Right forelimb (tissue), 1 donor: ENCODE measurements around the gene DGKD.
"Not testable (repeated sequence)": the region's sequence is repeated elsewhere in the genome, so short reads cannot be mapped to it uniquely, and the experiment has no call there.

Experiments
- DNase-seq: peaks from one replicate; pipeline ENCODE4 v3.0.0-alpha.2; 2018

Gene DGKD

GRCh38 chr2:233353769-233354499 lies at the start of gene DGKD:
TSS of gene DGKD (plus strand) at chr2:233354494. CDS start at chr2:233354519, 25 bp downstream.
- peak; percentile 87 for DNase-seq

GRCh38 chr2:233307565-233307964 lies 46.7 kb upstream of the DGKD start, which contains the start of gene SAG:
TSS of gene SAG (plus strand) at chr2:233307816. CDS start at chr2:233309190, 1,374 bp downstream.
- no peak for DNase-seq

- no peak for DNase-seq
These were observed 42.9 kb upstream of the DGKD start for GRCh38 chr2:233311241-233311926.

GRCh38 chr2:233312874-233313273 lies 41.4 kb upstream of the DGKD start:
- DNase-seq: no peak

GRCh38 chr2:233314180-233314925 lies 39.9 kb upstream of the DGKD start:
- DNase-seq: no peak

GRCh38 chr2:233317196-233317943 lies 36.9 kb upstream of the DGKD start:
- DNase-seq: no peak

- DNase-seq: no peak
These were observed 35.0 kb upstream of the DGKD start for GRCh38 chr2:233319256-233319655.

GRCh38 chr2:233320470-233320869 lies 33.8 kb upstream of the DGKD start:
- no peak for DNase-seq

GRCh38 chr2:233321166-233321565 lies 33.1 kb upstream of the DGKD start:
- no peak for DNase-seq

GRCh38 chr2:233323851-233324250 lies 30.4 kb upstream of the DGKD start:
- no peak for DNase-seq

GRCh38 chr2:233325256-233325655 lies 29.0 kb upstream of the DGKD start:
- DNase-seq: no peak

GRCh38 chr2:233325814-233326213 lies 28.5 kb upstream of the DGKD start:
- no peak for DNase-seq

GRCh38 chr2:233326500-233326899 lies 27.8 kb upstream of the DGKD start:
- DNase-seq: no peak

- DNase-seq: no peak
These were observed 25.4 kb upstream of the DGKD start for GRCh38 chr2:233328922-233329321.

GRCh38 chr2:233329489-233330135 lies 24.7 kb upstream of the DGKD start:
- no peak for DNase-seq

GRCh38 chr2:233331536-233331935 lies 22.8 kb upstream of the DGKD start:
- DNase-seq: no peak

GRCh38 chr2:233332125-233332524 lies 22.2 kb upstream of the DGKD start:
- no peak for DNase-seq

- no peak for DNase-seq
These were observed 19.4 kb upstream of the DGKD start for GRCh38 chr2:233334915-233335314.

GRCh38 chr2:233336091-233336490 lies 18.2 kb upstream of the DGKD start:
- DNase-seq: not testable (repeated sequence)

- DNase-seq: no peak
These were observed 17.8 kb upstream of the DGKD start for GRCh38 chr2:233336541-233336940.

GRCh38 chr2:233338046-233338445 lies 16.2 kb upstream of the DGKD start:
- DNase-seq: no peak

GRCh38 chr2:233338812-233339368 lies 15.4 kb upstream of the DGKD start:
- DNase-seq: no peak
